ENCODE data around the gene DLD. TPM values are rescaled to one million over a fixed set of nuclear protein-coding genes. Genes with fewer than 3 reads are reported as not detected.
"Not testable (repeated sequence)": the region's sequence is repeated elsewhere in the genome, so short reads cannot be mapped to it uniquely, and the experiment has no call there.

DLD gene
- polyA plus RNA-seq, 3 donors, result 44.5 to 205 (median 55.7) TPM

DNA sequence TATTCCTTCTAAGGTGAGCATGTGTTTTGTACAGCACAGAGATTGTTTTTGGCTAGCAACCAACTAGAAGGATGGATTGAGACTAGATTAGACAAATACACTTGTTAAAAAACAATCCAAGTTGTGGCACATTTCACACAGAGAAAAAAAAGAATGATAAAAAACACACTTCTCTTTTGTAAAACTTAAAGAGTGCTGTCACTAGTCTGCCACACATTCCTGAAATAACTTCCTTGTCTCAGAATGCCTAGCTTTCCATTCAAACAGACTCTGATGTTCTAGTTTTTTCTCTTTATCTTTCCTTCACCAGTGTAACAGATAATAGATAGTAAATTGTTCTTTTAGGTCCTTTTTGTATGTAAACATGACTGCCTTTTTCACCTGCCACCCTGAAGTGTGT is 11.4 kb downstream of the DLD start:
- H3K27ac ChIP-seq (ENCODE audit: low read depth, low read length), result no peak overlapping the region

DNA sequence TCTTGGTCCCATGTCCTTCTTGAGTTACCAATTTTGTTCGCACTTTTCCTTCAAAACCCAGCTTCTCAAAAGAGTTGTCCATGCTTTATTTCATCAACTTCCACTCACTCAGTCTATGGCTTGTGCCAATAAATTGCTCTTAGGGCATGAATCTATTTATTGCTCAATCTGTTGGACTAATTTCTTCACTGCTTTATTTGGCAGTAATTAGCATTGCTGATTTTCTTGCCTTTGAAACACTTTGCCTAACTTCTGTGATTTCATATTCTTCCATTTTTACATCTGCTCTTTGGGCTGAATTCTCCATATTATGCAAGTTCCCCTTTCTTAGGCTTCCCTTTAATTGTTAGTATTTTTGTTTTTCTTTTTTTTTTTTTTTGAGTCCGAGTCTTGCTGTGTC is 16.8 kb downstream of the DLD start:
- 61 to 89% (median 65%) methylated on average over 2 of the region's 2 CpGs for WGBS, 3 donors
- H3K27ac ChIP-seq (ENCODE audit: low read depth, low read length), result no peak overlapping the region

DNA sequence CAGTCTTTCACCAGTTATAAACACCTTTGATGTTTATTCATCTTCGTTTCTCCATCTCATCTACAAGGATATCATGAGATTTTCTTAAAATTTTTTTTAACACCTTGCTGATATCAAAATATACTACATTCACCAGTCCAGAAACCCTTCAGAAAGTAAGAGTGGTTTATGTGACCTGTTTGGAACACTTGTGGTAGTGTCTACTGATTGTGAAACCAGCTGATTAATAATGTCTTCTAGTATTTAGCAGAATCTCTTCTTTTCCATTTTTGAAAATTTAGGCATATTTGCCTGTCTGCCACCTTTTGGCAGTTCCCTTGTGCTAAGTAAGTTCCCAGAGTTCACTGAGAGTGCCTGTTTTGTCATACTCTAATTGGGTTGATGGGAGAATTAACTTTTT is 18.5 kb downstream of the DLD start:
- no peak overlapping the region for H3K27ac ChIP-seq (ENCODE audit: low read depth, low read length)
- 87 to 94% (median 92%) methylated on average over 1 of the region's 1 CpG for WGBS, 3 donors

DNA sequence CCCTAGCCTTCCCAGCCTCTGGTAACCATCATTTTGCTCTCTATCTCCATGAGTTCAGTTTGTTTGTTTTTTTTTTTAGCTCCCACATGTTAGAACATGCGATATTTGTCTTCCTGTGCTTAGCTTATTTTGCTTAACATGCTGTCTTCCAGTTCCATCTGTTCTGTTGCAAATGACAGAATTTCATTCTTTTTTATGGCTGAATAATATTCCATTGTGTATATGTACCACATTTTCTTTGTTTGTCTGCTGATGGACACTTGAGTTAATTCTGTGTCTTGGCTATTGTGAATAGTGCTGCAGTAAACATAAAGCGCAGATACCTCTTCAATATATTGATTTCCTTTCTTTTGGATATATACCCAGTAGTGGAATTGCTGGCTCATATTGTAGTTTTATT is 21.0 kb downstream of the DLD start:
- no peak overlapping the region for H3K27ac ChIP-seq (ENCODE audit: low read depth, low read length)
- 67 to 98% (median 97%) methylated on average over 2 of the region's 2 CpGs for WGBS, 3 donors

DNA sequence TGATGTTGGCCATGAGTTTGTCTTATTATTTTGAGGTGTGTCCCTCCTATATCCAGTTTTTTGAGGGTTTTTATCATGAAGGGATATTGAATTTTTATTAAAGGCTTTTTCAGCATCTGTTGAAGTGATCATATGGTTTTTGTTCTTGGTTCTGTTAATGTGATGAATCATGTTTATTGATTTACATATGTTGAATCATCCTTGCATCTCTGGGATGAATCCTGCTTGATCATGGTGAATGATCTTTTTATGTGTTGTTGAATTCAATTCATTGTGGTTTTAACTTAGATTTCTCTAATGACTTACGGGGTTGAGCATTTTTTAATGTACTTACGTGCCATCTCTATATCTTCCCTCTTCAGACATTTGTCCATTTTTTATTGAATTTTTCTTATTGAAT is 22.9 kb downstream of the DLD start:
- WGBS, 3 donors, result 93 to 97% (median 95%) methylated on average over 2 of the region's 2 CpGs
- H3K27ac ChIP-seq (ENCODE audit: low read depth, low read length), result no peak overlapping the region

DNA sequence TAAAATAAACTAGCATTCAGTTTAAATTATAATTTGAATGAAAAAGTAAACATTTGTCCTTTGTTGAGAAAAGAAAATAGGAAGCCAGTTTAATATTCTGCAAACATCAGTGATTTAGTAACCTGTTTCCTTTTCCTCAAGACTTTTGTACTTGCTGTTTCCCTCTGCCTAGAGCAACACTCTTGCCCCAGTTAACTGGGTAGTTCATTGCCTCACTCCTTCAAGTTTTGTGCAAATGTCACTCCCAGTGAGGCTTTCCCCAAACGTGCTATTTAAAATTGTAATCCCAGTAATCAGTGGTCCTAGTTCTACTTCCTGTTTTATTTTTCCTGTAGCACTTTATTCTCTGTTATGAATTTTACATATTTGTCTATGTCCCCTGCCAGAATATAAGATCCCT is 23.8 kb downstream of the DLD start:
- WGBS, 3 donors, result 11 to 56% (median 17%) methylated on average over 1 of the region's 1 CpG
- H3K27ac ChIP-seq (ENCODE audit: low read depth, low read length), result no peak overlapping the region

DNA sequence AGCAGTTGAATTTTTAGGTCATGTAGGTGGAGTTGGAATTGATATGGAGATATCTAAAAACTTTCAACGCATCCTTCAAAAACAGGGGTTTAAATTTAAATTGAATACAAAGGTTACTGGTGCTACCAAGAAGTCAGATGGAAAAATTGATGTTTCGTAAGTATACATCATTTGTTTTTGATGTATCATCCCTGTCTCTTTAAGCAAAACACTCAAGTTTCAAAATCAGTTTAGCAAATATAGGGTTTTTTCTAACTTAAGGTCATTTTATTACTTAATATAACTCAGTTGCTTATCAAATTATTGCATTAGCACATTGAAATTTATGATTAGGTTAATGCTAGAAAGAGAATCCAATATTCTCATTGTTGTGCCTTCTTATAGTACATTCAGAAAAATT is 24.6 kb downstream of the DLD start:
- no peak overlapping the region for H3K27ac ChIP-seq (ENCODE audit: low read depth, low read length)
- WGBS, 3 donors, result 92 to 98% (median 97%) methylated on average over 2 of the region's 2 CpGs

DNA sequence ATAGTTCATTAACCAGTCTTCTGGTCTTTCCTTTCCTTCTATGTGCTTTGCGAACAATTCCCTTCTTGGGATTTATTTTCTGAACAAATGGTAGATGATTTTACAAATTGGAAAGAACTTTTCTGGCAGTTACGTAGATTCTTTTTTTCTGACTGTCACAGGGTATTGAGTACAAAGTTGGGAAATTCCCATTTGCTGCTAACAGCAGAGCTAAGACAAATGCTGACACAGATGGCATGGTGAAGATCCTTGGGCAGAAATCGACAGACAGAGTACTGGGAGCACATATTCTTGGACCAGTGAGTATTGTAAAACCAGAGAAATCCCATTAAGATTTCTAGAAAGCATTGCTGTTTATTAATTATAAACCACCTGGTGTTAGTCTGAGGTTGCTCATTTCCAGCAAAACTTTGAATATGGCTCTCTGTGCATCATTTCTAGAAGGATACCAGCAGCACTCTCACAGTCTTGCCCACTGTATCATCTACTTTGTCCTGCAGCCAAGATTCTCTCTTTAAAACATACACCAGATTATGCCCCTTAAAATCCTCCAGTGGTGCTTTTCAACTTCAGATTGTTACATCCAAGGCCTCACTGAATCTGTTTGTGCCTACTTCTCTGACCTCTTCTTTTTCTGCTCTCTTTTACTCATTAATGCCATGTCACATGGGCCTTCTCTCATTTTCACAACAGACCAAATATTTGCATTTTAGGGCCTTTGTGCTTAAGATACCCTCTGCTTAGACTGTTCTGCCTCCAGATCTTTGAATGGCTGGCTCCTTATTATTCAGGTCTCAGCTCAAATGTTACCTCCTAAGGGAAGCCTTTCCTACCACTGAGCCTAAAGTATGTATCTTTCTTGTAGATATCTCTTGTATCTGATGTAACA is 27.0 kb downstream of the DLD start:
- no peak overlapping the region for H3K27ac ChIP-seq (ENCODE audit: low read depth, low read length)
- 81 to 90% (median 86%) methylated on average over 3 of the region's 3 CpGs for WGBS, 3 donors

DNA sequence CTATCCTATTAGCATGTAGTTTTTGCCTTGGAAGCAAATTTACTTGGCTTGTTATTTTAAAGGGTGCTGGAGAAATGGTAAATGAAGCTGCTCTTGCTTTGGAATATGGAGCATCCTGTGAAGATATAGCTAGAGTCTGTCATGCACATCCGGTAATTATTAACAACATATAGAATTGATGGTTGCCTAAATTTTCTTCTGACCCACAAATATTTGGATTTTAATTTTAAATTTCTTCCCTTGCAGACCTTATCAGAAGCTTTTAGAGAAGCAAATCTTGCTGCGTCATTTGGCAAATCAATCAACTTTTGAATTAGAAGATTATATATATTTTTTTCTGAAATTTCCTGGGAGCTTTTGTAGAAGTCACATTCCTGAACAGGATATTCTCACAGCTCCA is 28.0 kb downstream of the DLD start:
- no peak overlapping the region for H3K27ac ChIP-seq (ENCODE audit: low read depth, low read length)
- 93 to 99% (median 95%) methylated on average over 2 of the region's 2 CpGs for whole genome bisulfite sequencing, 3 donors

DNA sequence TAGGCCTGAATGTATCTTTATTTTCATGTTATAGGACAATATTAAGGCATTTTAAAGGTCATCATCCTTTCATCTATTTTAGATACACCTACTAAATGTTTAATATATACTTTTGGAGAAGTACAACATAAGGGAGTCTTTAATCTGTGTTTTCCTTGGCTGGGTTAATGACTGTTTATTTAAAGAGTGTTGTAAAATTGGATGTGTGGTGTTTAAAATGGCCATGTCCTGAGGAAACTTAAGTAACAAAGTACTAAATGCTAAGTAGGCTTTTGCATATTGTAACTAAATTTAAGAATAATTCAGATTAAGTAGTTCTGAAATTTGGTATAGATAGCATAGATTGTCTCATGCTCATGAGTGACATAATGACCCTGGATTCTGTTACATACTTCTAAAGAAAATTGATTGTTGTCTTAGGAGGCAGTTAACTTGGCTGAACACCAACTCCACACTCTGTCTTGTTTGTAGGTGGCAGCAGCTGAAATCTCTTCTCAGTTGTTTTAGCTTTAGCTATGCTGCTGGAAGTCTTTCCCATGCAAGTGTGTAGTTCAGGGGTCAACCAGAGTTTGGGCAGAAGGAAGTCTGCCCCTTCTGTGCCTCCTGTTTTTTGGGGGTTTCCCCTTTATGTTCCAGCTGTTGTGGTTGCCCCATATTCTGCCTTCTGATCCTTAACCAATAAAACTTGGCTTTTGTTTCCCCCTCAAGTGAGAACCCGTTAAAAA is 29.2 kb downstream of the DLD start:
- WGBS, 3 donors, result 4 to 13% (median 10%) methylated on average over 1 of the region's 1 CpG
- no peak overlapping the region for H3K27ac ChIP-seq (ENCODE audit: low read depth, low read length)

DNA sequence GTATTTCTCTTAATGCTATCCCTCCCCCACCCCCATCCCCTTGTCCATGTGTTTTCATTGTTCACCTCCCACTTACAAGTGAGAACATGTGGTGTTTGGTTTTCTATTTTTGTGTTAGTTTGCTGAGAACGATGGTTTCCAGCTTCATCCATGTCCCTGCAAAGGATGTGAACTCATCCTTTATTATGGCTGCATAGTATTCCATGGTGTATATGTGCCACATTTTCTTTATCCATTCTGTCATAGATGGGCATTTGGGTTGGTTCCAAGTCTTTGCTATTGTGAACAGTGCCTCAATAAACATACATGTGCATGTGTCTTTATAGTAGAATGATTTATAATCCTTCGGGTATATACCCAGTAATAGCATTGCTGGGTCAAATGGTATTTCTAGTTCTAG is 30.8 kb downstream of the DLD start:
- 71 to 81% (median 73%) methylated on average over 2 of the region's 2 CpGs for WGBS, 3 donors
- H3K27ac ChIP-seq (ENCODE audit: low read depth, low read length), result not testable (repeated sequence)

DNA sequence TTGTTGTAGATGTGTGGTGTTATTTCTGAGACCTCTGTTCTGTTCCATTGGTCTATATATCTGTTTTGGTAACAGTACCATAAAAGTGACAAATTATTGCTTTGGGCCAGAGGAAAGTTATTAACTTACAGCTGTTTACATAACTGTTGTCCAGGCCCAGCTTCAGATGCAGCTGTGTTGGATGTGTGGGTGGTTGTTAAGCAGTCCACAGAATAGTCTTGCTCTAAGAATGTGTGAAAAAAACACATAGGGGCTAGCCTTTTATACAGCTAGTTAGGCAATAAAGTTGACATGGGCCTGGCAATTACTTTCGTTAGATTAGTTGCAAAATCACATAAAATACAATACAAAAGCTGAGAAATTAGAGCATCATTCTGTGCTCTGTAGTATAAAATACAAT is 31.9 kb downstream of the DLD start:
- 49 to 74% (median 54%) methylated on average over 1 of the region's 1 CpG for WGBS, 3 donors
- H3K27ac ChIP-seq (ENCODE audit: low read depth, low read length), result no peak overlapping the region

DNA sequence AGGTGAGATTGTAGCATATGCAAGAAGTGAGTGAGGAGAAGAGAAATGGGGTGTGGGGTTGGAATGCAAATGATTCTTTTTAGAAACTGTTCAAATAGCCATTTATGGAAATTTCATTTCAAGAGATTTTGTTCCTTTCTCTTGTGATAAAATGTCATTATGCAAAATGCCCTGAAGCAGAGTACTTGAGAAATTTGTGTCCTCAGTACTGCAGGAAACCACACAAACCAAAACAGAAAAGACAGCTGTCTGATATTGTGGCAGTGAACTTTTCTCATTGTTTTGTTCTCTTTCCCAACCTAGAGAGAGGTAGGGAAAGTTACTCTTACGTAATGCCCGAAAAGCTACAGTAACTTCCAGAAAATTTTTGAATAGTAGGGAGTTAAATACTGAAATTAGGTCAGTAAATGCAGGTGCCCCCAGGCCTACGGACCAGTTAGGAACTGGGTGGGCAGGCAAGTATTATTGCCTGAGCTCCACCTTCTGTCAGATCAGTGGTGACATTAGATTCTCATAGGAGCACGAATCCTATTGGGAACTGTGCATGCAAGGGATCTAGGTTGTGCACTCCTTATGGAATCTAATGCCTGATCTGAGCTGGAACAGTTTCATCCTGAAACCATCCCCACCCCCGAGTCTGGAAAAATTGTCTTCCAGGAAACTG is 34.0 kb downstream of the DLD start:
- H3K27ac ChIP-seq (ENCODE audit: low read depth, low read length), result no peak overlapping the region
- 53 to 73% (median 57%) methylated on average over 5 of the region's 5 CpGs for WGBS, 3 donors

DNA sequence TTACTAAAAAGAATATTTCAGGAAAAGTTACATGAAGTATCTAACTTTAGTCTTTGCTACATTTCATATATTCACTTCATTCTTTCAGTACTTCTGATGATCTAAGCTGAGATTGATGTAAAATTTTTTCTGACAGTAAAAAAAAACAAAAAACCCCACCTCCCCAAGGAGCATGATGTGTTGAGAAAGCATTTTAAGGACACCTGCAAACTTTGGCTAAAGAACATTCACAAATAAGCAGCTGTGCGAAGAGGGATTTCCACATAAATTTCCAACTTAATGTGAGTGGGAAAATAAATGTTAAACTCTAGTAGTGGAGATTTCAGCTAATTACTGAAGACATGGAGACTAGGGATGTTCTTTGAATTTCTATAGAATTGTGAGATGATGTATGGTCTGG is 35.5 kb downstream of the DLD start:
- WGBS, 3 donors, result 63 to 93% (median 71%) methylated on average over 1 of the region's 1 CpG
- no peak overlapping the region for H3K27ac ChIP-seq (ENCODE audit: low read depth, low read length)

DNA sequence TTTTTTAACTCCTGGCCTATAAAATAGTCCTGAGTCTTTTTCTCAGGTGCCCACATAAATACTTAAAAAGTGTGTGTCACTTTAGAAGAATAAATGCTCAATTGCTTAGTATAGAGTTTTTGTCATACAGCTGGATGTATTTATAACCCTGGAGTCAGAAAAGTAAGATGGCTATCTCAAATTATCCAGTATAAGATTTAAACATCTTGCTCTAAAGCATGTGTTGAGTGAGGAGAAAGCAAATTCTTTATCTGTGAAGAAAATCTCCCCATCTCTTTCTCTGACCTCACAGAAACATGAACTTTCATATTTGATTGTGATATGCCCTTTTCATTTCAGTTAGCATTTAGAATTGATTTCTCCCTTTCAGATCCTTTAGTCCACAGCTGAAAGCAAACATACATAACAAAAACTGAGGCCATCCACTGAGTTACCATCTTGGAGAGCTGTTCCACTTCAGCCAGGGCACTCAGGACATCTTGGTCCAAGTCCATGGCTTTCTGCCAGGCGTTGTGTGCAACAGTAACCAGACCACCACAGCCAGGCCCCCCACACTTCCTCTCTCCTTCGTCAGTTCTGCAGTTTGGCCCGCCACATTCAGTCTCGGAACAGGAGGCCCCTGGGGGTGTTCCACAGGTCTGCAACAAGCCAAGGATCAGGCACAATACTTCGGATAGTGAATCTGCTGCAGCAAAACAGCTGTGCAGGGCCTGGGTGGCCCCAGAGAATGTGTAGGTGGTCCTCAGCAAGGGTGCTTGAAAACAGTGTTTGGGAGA is 40.9 kb downstream of the DLD start:
- no peak overlapping the region for H3K27ac ChIP-seq (ENCODE audit: low read depth, low read length)
- 30 to 71% (median 31%) methylated on average over 5 of the region's 5 CpGs for WGBS, 3 donors

DNA sequence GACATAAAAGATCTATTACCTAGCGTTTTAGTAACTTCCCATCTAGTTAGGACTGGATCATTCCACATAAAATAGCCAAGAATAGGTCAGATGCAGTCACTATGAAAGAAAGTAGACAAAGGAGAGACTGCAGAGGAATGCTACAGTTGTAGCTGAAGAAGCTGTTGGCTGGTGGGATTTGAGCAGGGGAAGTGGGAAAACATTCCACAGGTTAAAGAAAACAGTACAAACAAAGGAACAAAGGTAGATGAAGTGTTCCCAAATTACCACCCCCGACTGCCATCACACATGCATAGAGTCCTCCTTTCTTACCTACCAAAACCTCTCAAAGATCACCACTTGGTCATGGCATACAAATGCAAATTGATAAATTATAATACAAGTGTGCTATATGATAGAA is 41.8 kb downstream of the DLD start:
- H3K27ac ChIP-seq (ENCODE audit: low read depth, low read length), result no peak overlapping the region
- WGBS, 3 donors, result 78 to 86% (median 79%) methylated on average over 2 of the region's 2 CpGs

DNA sequence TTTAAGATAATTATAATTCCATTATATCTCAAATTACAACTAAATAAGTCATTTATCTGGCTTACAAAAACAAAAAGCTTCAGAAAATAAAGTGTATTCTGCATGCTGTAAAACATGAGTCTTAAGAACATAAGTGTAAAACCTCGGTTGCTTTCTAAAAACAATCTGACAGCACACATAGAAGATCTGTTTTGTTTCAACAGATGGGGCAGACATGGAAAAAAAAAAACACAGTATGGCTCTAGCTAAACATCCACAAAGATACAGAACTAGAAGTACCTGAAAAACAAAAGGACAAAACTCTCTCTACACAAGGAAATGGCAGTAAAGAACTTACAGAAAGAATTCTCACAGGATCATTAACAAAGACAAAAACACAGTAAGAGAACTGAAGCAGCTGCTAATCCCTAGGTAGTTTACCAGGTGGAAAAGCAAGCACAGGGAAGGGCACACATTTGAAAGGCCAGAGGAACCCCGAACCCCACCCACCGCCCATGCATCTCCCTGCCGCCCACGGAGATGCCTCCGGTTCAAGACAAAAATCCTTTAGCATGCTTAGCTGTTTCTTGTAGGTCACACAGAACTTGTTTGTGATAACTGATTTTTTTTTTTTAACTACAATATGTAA is 42.5 kb downstream of the DLD start:
- H3K27ac ChIP-seq (ENCODE audit: low read depth, low read length), result no peak overlapping the region
- 65 to 75% (median 75%) methylated on average over 6 of the region's 6 CpGs for WGBS, 3 donors

All from adipose tissue (tissue), 3 donors.